ENCODE measurements around the gene DMBT1. TPM values are rescaled to one million over a fixed set of nuclear protein-coding genes. Genes with fewer than 3 reads are reported as not detected.
A peak's percentile ranks its signal among the peaks of the same experiment; 100 is the strongest.

The DMBT1 gene
- total RNA-seq, 1 donor from 2014 or later: not detected

DNA sequence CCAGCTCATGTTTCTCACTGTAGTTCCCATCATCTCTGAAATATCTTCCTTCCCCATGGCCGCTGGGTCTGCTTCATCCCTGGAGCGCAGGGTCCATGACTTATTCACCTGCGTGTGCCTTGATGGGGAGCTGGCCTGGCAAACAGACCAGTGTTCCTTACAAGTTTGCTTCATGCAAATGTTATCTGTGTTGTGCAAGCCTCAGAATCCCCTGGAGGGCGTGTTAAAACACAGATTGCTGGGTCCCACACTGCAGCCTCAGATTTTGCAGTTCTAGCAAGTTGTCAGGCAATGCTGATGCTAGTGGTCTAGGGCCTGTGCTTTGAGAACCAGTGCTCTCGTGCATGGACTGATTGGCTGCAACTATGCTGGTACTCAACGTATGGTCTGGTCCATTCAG, 7.2 kb upstream of the DMBT1 start:
- H3K4me3 ChIP-seq (ENCODE audit: low read depth, low read length): no peak overlapping the region
- TF ChIP-seq, protein P1, sequence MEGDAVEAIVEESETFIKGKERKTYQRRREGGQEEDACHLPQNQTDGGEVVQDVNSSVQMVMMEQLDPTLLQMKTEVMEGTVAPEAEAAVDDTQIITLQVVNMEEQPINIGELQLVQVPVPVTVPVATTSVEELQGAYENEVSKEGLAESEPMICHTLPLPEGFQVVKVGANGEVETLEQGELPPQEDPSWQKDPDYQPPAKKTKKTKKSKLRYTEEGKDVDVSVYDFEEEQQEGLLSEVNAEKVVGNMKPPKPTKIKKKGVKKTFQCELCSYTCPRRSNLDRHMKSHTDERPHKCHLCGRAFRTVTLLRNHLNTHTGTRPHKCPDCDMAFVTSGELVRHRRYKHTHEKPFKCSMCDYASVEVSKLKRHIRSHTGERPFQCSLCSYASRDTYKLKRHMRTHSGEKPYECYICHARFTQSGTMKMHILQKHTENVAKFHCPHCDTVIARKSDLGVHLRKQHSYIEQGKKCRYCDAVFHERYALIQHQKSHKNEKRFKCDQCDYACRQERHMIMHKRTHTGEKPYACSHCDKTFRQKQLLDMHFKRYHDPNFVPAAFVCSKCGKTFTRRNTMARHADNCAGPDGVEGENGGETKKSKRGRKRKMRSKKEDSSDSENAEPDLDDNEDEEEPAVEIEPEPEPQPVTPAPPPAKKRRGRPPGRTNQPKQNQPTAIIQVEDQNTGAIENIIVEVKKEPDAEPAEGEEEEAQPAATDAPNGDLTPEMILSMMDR (conservative IDR thresholded peaks at IDR 0.05; ENCODE audit: low read depth, low read length): no peak
- no peak for DNase-seq (ENCODE audit: low read depth)

DNA sequence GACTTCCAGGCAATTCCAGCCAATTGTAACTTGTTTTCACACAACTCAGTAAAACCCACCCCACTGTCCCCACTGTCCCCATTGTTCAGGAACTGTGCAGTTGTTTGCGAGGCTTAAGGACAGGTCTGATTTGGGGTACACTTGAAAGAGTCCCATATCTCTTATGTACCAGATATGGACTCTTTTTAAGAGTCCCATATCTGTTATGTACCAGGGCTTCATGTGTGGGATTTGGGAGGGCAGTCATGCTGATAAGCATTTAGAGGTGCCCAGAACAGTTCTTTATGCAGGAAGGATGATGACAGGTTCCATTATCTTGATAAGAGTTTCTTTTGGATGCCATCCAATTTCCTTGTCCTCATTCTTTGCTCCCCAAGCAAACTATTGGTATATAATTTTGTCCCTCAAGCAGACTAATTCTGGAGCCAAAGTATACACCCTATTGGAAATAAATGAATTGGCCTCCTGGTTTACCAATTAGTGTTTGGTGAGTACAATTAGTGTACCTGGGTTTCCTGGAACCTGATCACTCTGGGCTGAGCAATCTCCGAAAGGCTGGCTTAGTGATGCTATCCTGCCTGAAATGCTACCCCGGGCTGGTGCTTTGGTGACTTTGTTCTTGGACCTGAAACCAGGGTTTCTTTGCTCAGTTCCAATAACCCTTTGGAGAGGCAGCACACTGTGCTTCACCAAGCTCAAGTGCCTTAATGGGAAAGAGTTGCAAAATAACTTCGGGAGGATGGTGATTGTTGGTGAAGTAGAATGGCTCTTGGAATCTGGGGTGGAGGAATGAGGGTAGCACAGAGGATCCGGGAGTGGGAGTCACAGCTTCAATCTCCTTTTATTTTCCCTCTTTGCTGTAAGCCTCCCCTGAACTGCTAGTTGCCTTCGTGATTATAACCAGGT, 6.2 kb upstream of the DMBT1 start:
- no peak for DNase-seq (ENCODE audit: low read depth)
- TF ChIP-seq, protein P1 (conservative IDR thresholded peaks at IDR 0.05; ENCODE audit: low read depth, low read length): no peak
- no peak overlapping the region for H3K4me3 ChIP-seq (ENCODE audit: low read depth, low read length)

DNA sequence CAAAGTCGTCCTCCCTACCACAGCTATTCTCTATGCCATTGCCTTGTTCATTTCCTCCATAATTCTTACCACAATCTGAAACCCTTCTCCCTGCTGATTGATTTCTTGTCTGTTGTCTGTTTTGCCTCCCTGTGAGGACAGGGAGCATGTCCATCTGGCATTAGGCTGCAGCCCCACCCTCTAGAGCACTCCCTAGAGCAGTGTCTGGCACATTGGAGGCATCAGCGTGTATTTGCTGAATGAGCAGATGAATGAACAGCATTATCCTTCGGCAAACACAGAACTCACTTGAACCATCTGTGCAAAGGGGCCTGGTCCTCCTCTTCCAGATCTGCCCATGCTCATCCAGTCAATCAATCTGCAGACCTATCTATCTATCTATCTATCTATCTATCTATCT, 5.1 kb upstream of the DMBT1 start:
- no peak overlapping the region for H3K4me3 ChIP-seq (ENCODE audit: low read depth, low read length)
- TF ChIP-seq, protein P1 (conservative IDR thresholded peaks at IDR 0.05; ENCODE audit: low read depth, low read length): no peak
- DNase-seq (ENCODE audit: low read depth): no peak

DNA sequence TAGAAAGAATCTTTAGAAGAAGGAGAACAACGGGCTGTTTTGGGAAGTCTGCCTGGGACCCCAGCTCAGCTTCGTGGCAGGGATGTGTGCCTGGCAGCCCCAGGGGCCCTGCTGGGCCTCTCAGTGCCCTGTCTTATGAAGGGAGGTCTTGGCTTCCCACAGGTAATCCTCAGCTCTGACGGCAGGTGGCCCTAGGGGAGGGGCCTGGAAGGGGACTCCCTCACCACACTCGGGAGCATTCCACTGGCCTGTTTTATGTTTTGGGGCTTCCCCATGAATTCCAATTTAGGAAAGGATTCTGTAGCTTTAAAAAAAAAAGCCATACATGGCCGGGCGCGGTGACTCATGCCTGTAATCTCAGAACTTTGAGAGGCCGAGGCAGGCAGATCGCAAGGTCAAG, 3.0 kb upstream of the DMBT1 start:
- no peak overlapping the region for H3K4me3 ChIP-seq (ENCODE audit: low read depth, low read length)
- DNase-seq (ENCODE audit: low read depth): no peak
- TF ChIP-seq, protein P1 (conservative IDR thresholded peaks at IDR 0.05; ENCODE audit: low read depth, low read length): peak; percentile 17

DNA sequence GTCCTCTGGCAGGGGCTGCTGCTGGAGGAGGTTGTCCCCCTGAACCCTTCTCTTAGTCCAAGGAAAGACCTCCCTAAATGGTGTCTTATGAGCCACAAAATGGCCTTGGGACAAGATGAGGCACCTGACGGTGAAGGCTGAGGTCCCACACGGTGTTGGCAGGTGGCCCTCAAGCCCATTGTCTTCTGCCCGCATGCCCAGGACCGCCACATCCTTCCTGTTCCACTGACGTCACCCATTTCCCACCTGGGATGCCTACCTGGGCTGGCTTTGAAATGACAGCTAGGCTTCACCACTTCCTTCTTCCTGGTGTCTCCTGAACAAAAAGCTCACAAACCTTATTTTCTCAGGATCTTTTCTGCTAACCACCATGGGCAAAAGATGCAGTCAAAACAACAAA, 2.1 kb upstream of the DMBT1 start:
- H3K4me3 ChIP-seq (ENCODE audit: low read depth, low read length): no peak overlapping the region
- TF ChIP-seq, protein P1 (conservative IDR thresholded peaks at IDR 0.05; ENCODE audit: low read depth, low read length): no peak
- no peak for DNase-seq (ENCODE audit: low read depth)

DNA sequence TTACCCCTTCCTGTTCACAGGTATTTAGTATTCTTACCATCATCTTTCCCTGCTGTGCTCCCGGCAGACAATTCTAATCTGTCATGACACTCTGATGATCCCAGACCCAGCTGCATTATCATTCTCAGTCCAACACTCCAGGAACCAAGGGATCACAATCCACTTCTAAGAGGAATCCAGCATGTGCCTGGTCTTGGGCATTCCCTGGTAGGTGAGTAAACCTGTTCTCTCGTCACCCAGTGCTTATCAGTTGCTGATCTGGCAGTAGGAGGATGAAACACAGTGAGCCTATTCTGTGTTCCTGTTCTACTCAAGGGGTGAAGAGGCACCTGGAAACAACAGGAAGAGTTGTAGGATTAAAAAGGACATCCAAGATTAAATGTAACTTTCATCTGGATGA, 1.3 kb upstream of the DMBT1 start:
- TF ChIP-seq, protein P1 (conservative IDR thresholded peaks at IDR 0.05; ENCODE audit: low read depth, low read length): no peak
- H3K4me3 ChIP-seq (ENCODE audit: low read depth, low read length): no peak overlapping the region
- no peak for DNase-seq (ENCODE audit: low read depth)

DNA sequence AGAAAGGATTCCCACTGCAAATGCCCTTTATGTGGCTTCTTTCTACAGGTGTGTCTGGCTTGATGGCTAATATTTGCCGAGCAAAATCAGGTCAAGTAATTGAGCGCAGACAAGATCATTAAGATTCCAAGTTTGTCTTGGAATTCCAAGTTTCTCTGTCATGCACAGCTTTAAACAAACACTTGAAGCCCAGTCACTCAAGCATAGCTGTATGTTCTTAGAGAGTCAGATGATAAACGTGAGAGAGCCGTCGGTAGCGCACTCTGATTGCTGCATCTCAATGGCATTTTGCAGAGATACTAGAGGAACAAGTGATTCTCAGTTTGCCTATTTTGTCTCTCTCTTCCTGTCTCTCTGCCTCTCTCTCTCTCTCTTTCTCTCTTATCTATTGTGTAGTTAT, 658 bp downstream of the DMBT1 start:
- DNase-seq (ENCODE audit: low read depth): peak; percentile 61
- no peak overlapping the region for H3K4me3 ChIP-seq (ENCODE audit: low read depth, low read length)
- TF ChIP-seq, protein P1 (conservative IDR thresholded peaks at IDR 0.05; ENCODE audit: low read depth, low read length): no peak

Measured in epithelial cell of proximal tubule (primary cell).